Endodermal cell (in vitro differentiated cells): ENCODE data around the gene BTBD9. TPM values are rescaled to one million over a fixed set of nuclear protein-coding genes. Genes with fewer than 3 reads are reported as not detected.

Experiments
- DNase-seq: peaks from one replicate; pipeline ENCODE4 v3.0.0-alpha.2; 2017
- H3K27ac ChIP-seq: 2 replicates; pipeline ENCODE4 v1.5.1; 2013; ENCODE audit warnings: mild to moderate bottlenecking, low read depth, low read length, moderate library complexity
- H3K27me3 ChIP-seq: 2 replicates; pipeline ENCODE4 v1.6.1; 2013; ENCODE audit warnings: mild to moderate bottlenecking, low read length, moderate library complexity; ENCODE audit not compliant: insufficient read depth, control insufficient read depth, poor library complexity, severe bottlenecking
- H3K36me3 ChIP-seq: 2 replicates; pipeline ENCODE4 v1.7.0; 2013; ENCODE audit warnings: mild to moderate bottlenecking, low read length, moderate library complexity; ENCODE audit not compliant: control insufficient read depth, insufficient read depth
- H3K4me1 ChIP-seq: one replicate; pipeline ENCODE4 v1.7.0; 2013; ENCODE audit warnings: low read length; ENCODE audit not compliant: control insufficient read depth, insufficient read depth
- H3K4me3 ChIP-seq: 2 replicates; pipeline ENCODE4 v1.5.1; 2013; ENCODE audit warnings: mild to moderate bottlenecking, low read length, moderate library complexity
- H3K9ac ChIP-seq: 2 replicates; pipeline ENCODE4 v1.6.1; 2013; ENCODE audit warnings: mild to moderate bottlenecking, low read length, moderate library complexity; ENCODE audit not compliant: poor library complexity, severe bottlenecking; ENCODE audit errors: extremely low read depth
- H3K9me3 ChIP-seq: 2 replicates; pipeline ENCODE4 v1.6.1; 2013; ENCODE audit warnings: mild to moderate bottlenecking, low read length, moderate library complexity; ENCODE audit not compliant: control insufficient read depth
- H3K27ac Mint-ChIP-seq: 2 replicates; pipeline ENCODE4 v1.8.0; 2020; ENCODE audit warnings: mixed read lengths
- H3K27me3 Mint-ChIP-seq: 2 replicates; pipeline ENCODE4 v1.8.0; 2021; ENCODE audit warnings: mild to moderate bottlenecking, mixed read lengths; ENCODE audit not compliant: insufficient read depth
- H3K36me3 Mint-ChIP-seq: 2 replicates; pipeline ENCODE4 v1.8.0; 2020; ENCODE audit warnings: low read depth, mixed read lengths
- H3K4me1 Mint-ChIP-seq: 2 replicates; pipeline ENCODE4 v1.8.0; 2020; ENCODE audit warnings: mixed read lengths
- H3K4me3 Mint-ChIP-seq: 2 replicates; pipeline ENCODE4 v1.8.0; 2020; ENCODE audit warnings: mild to moderate bottlenecking, moderate library complexity, mixed read lengths
- H3K9me3 Mint-ChIP-seq: 2 replicates; pipeline ENCODE4 v1.8.0; 2020; ENCODE audit warnings: mild to moderate bottlenecking, mixed read lengths
- CTCF ChIP-seq: fragments of 200-600 bp; sonication (generic); conservative IDR thresholded peaks from 2 replicates; pipeline ENCODE4 v1.5.0; 2021; ENCODE audit warnings: antibody characterized with exemption, mild to moderate bottlenecking
- WGBS, 2 experiments: methylation state at CpG; one replicate each; pipeline versions ENCODE4 v1.1.5 to v1.1.7; 2013; ENCODE audit warnings: missing lambda C conversion rate in 2 of 2, mixed read lengths in 1 of 2; ENCODE audit not compliant: insufficient coverage in 1 of 2, insufficient read length in 1 of 2; 5-methylcytosine and 5-hydroxymethylcytosine counted together
- total RNA-seq, 2 donors: library from RNA; stranded (reverse); fragmentation: NEBNext Ultra II Directional in 1 of 2; extraction: Animal tissue kit (Norgen Biotek cat#: 25700) in 1 of 2; gene quantifications; 2 replicates in 1 of 2; 3 replicates in 1 of 2; pipeline ENCODE4 v1.2.1, GENCODE V29; 2021

BTBD9 gene
- total RNA-seq, 2 donors from 2014 or later: 7.6 to 12.3 TPM

- Histone ChIP-seq H3K9ac (no peak overlapping the region), H3K9me3 (no peaks in the 10 kb centered on the region), H3K4me1 (peaks cover 2% of the 10 kb centered on the region), H3K27ac (no peak overlapping the region), H3K27me3 (no peaks in the 10 kb centered on the region), H3K4me3 (no peak overlapping the region), H3K36me3 (no peaks in the 10 kb centered on the region)
- no peak for TF ChIP-seq CTCF
- Mint-ChIP-seq H3K27me3 (no peaks in the 10 kb centered on the region), H3K9me3 (no peaks in the 10 kb centered on the region), H3K27ac (peak overlapping the region; percentile 13), H3K4me1 (peaks cover 30% of the 10 kb centered on the region), H3K36me3 (no peaks in the 10 kb centered on the region), H3K4me3 (no peak overlapping the region)
- WGBS, 2 experiments: 88% methylated on average over 1 of the region's 1 CpG; no CpG with 5 or more reads in 1 of the 2 experiments
- no peak for DNase-seq
These were observed 233.6 kb downstream of the BTBD9 start for GRCh38 chr6:38406096-38406495.

- Histone ChIP-seq H3K36me3 (no peaks in the 10 kb centered on the region), H3K4me1 (peaks cover 6% of the 10 kb centered on the region), H3K27ac (no peak overlapping the region), H3K27me3 (no peaks in the 10 kb centered on the region), H3K9ac (no peak overlapping the region), H3K9me3 (no peaks in the 10 kb centered on the region), H3K4me3 (no peak overlapping the region)
- Mint-ChIP-seq H3K36me3 (no peaks in the 10 kb centered on the region), H3K4me3 (no peak overlapping the region), H3K27ac (no peak overlapping the region), H3K27me3 (no peaks in the 10 kb centered on the region), H3K4me1 (peaks cover 30% of the 10 kb centered on the region), H3K9me3 (no peaks in the 10 kb centered on the region)
- no peak for DNase-seq
- TF ChIP-seq CTCF: no peak
- 97 to 100% methylated on average over 1 to 3 of the region's 3 CpGs for WGBS, 2 experiments
These were observed 234.7 kb downstream of the BTBD9 start for GRCh38 chr6:38404900-38405556.

GRCh38 chr6:38404355-38404754 lies 235.4 kb downstream of the BTBD9 start:
- no peak overlapping the region for H3K4me3 Mint-ChIP-seq
- peaks cover 6% of the 10 kb centered on the region for H3K4me1 ChIP-seq
- H3K9ac ChIP-seq: no peak overlapping the region
- H3K36me3 Mint-ChIP-seq: no peaks in the 10 kb centered on the region
- H3K9me3 Mint-ChIP-seq: no peaks in the 10 kb centered on the region
- no peak for DNase-seq
- H3K27ac ChIP-seq: no peak overlapping the region
- H3K27me3 ChIP-seq: no peaks in the 10 kb centered on the region
- H3K27me3 Mint-ChIP-seq: no peaks in the 10 kb centered on the region
- peaks cover 30% of the 10 kb centered on the region for H3K4me1 Mint-ChIP-seq
- no peaks in the 10 kb centered on the region for H3K9me3 ChIP-seq
- H3K4me3 ChIP-seq: no peak overlapping the region
- H3K27ac Mint-ChIP-seq: no peak overlapping the region
- no peaks in the 10 kb centered on the region for H3K36me3 ChIP-seq
- WGBS, 2 experiments: 72% methylated on average over 2 of the region's 2 CpGs; no CpG with 5 or more reads in 1 of the 2 experiments
- no peak for TF ChIP-seq CTCF
